K562 (cell line): ENCODE data around the gene TEAD3. TPM values are rescaled to one million over a fixed set of nuclear protein-coding genes. Genes with fewer than 3 reads are reported as not detected.

Experiments used
- ADNP ChIP-seq: fragments of 200-800 bp; sonication (Bioruptor generic); IDR thresholded peaks from 2 replicates; pipeline ENCODE4 v1.6.1; 2016; ENCODE audit warnings: missing genetic modification characterization, missing compliant biosample characterization
- CTBP1 ChIP-seq: fragments of 450-650 bp; IDR thresholded peaks from 2 replicates; pipeline ENCODE4 v1.6.1; 2016; ENCODE audit warnings: borderline replicate concordance
- DPF2 ChIP-seq: fragments of 450-650 bp; IDR thresholded peaks from 2 replicates; pipeline ENCODE4 v1.6.1; 2016
- FOXP1 ChIP-seq: sonication (generic); formaldehyde crosslinking; IDR thresholded peaks from 2 replicates; pipeline ENCODE4 v1.8.0; 2022; ENCODE audit warnings: mild to moderate bottlenecking, missing genetic modification reagents
- GTF3C2 ChIP-seq: IDR thresholded peaks from 3 replicates; pipeline ENCODE4 v1.6.1; 2011; ENCODE audit warnings: borderline replicate concordance, mild to moderate bottlenecking, moderate library complexity; ENCODE audit not compliant: insufficient read length; ENCODE audit errors: extremely low read depth
- NKRF ChIP-seq: fragments of 450-650 bp; IDR thresholded peaks from 2 replicates; pipeline ENCODE4 v1.6.1; 2016; ENCODE audit warnings: borderline replicate concordance
- PHTF2 ChIP-seq: fragments of 250-450 bp; sonication (Bioruptor Pico); IDR thresholded peaks from 2 replicates; pipeline ENCODE4 v1.5.0; 2021; ENCODE audit warnings: mild to moderate bottlenecking
- POLR3A ChIP-seq: IDR thresholded peaks from 2 replicates; pipeline ENCODE4 v1.6.1; 2011; ENCODE audit warnings: borderline replicate concordance, mild to moderate bottlenecking, moderate library complexity; ENCODE audit not compliant: insufficient read length, insufficient read depth; ENCODE audit errors: extremely low read depth
- SREBF1 ChIP-seq: fragments of 150-350 bp; IDR thresholded peaks from 2 replicates; pipeline ENCODE4 v1.6.1; 2014; ENCODE audit warnings: antibody characterized with exemption, low read depth, low read length, borderline replicate concordance
- TRIM25 ChIP-seq: fragments of 450-650 bp; IDR thresholded peaks from 2 replicates; pipeline ENCODE4 v1.7.0; 2016; ENCODE audit warnings: borderline replicate concordance
- U2AF1 ChIP-seq: fragments of 200-400 bp; formaldehyde crosslinking; optimal IDR thresholded peaks from 2 replicates; pipeline ENCODE3; 2017; ENCODE audit warnings: mild to moderate bottlenecking, low read depth, low read length, moderate library complexity
- ZBTB11 ChIP-seq, 3 experiments: fragments of 200-800 bp in 1 of 3; fragments of 250-450 bp in 1 of 3; fragments of 450-650 bp in 1 of 3; sonication (Bioruptor Pico) in 1 of 3; sonication (Bioruptor generic) in 1 of 3; formaldehyde crosslinking in 1 of 3; IDR thresholded peaks; 2 replicates each; pipeline versions ENCODE4 v1.6.1 to v1.8.0; 2016 to 2022; ENCODE audit warnings: mild to moderate bottlenecking in 2 of 3, missing genetic modification characterization in 2 of 3, missing compliant biosample characterization in 1 of 3, moderate library complexity in 1 of 3
- ZBTB17 ChIP-seq: fragments of 450-650 bp; formaldehyde crosslinking; IDR thresholded peaks from 2 replicates; pipeline ENCODE4 v1.4.0; 2020; ENCODE audit warnings: mild to moderate bottlenecking
- ZNF324 ChIP-seq: fragments of 250-450 bp; sonication (Bioruptor Pico); IDR thresholded peaks from 2 replicates; pipeline ENCODE4 v1.4.0; 2020; ENCODE audit warnings: mild to moderate bottlenecking
- polyA plus RNA-seq, 8 experiments: library from polyadenylated mRNA; depleted of rRNA in 4 of 8; stranded (reverse) in 5 of 8; unstranded in 3 of 8; fragments of >200 nt; fragmentation: Nextera tagmentation in 2 of 8; fragmentation: Illumina TruSeq in 1 of 8; extraction: Ambion mirVana in 2 of 8; extraction: Trizol in 1 of 8; gene quantifications; 2 replicates each; pipeline versions ENCODE4 v1.2.1 to v1.2.3, GENCODE V29; 2011 to 2014; ENCODE audit warnings: inconsistent platforms in 1 of 8, missing spikeins in 1 of 8
- total RNA-seq, 7 experiments: library from RNA; depleted of rRNA in 6 of 7; stranded (reverse); fragments of >200 nt in 6 of 7; fragmentation: Illumina TruSeq in 2 of 7; extraction: Trizol in 2 of 7; gene quantifications; 2 replicates each; pipeline versions ENCODE4 v1.2.1 to v1.2.3, GENCODE V29; 2011 to 2021; ENCODE audit warnings: low replicate concordance in 1 of 7

Gene TEAD3
- total and polyA plus RNA-seq, 9 of the 15 experiments (the other 6 are each of a cell fraction or from before 2014, with no cell fraction given), result 0.63 to 13.2 (median 3.3) TPM

GRCh38 chr6:35469751-35470662, 26.9 kb downstream of the TEAD3 start (continued):
- TF ChIP-seq ZBTB11 (CRISPR knock-in tag; IDR thresholded peaks at IDR 0.05), result 0 out of 6 replicates have a peak, but pooled peaks of 1 of the 3 experiments have one; percentile 1
- TF ChIP-seq POLR3A, result no peak
- TF ChIP-seq PHTF2, result no peak
- no peak for TF ChIP-seq ZBTB17
- TF ChIP-seq SREBF1, result no peak
- peak; percentile 22; the same call in 1 of the 2 replicates for TF ChIP-seq CTBP1
- no peak for TF ChIP-seq TRIM25
- TF ChIP-seq ZNF324 (CRISPR knock-in tag), result no peak; the same call in 1 of the 2 replicates
- no peak for TF ChIP-seq U2AF1
- peak; percentile 48; the same call in 1 of the 2 replicates for TF ChIP-seq FOXP1 (CRISPR knock-in tag)
- no peak for TF ChIP-seq DPF2
- TF ChIP-seq NKRF, result peak; percentile 17; the same call in 1 of the 2 replicates
- TF ChIP-seq GTF3C2, result no peak
- TF ChIP-seq ADNP (tag), result no peak
